SH-SY5Y (cell line): ENCODE measurements around the gene YIPF6.

Source experiments
- GATA2 ChIP-seq: IDR thresholded peaks from 2 replicates; pipeline ENCODE4 v1.6.1; 2011; ENCODE audit warnings: mild to moderate bottlenecking, low read depth, low read length
- GATA3 ChIP-seq: IDR thresholded peaks from 2 replicates; pipeline ENCODE4 v1.6.1; 2011; ENCODE audit warnings: low read depth, mild to moderate bottlenecking, low read length, moderate library complexity

- no peak for TF ChIP-seq GATA2
- no peak for TF ChIP-seq GATA3
These were observed 85.4 kb downstream of the YIPF6 start for GRCh38 chrX:68584221-68584620.
